Liver (tissue), 3 donors: ENCODE results near the gene PLEK2.

Source experiments
- ATF3 ChIP-seq: IDR thresholded peaks from 2 replicates; pipeline ENCODE4 v1.6.1; 2016; ENCODE audit warnings: antibody characterized with exemption
- CTCF ChIP-seq: fragments of 150-350 bp; IDR thresholded peaks from 2 replicates; pipeline ENCODE4 v1.5.1; 2017; ENCODE audit warnings: improper control_type of control experiment, low read depth, low read length; ENCODE audit not compliant: missing input control
- FOXA1 ChIP-seq: IDR thresholded peaks from 2 replicates; pipeline ENCODE4 v1.6.1; 2016; ENCODE audit warnings: antibody characterized with exemption
- GABPA ChIP-seq, 2 donors: IDR thresholded peaks in 1 of 2; conservative IDR thresholded peaks in 1 of 2; 2 replicates each; pipeline ENCODE4 v1.6.1; 2016; ENCODE audit warnings: antibody characterized with exemption in 2 of 2, mild to moderate bottlenecking in 1 of 2, moderate library complexity in 1 of 2
- HNF4G ChIP-seq: IDR thresholded peaks from 2 replicates; pipeline ENCODE4 v1.6.1; 2016; ENCODE audit warnings: antibody characterized with exemption
- JUND ChIP-seq, 2 donors: IDR thresholded peaks; 2 replicates each; pipeline ENCODE4 v1.6.1; 2016; ENCODE audit warnings: antibody characterized with exemption in 2 of 2
- RAD21 ChIP-seq, 2 donors: IDR thresholded peaks; 2 replicates each; pipeline ENCODE4 v1.6.1; 2016; ENCODE audit warnings: antibody characterized with exemption in 2 of 2, mild to moderate bottlenecking in 2 of 2
- REST ChIP-seq: IDR thresholded peaks from 2 replicates; pipeline ENCODE4 v1.6.1; 2016; ENCODE audit warnings: antibody characterized with exemption, mild to moderate bottlenecking
- RXRA ChIP-seq, 2 donors: IDR thresholded peaks; 2 replicates each; pipeline ENCODE4 v1.6.1; 2017 to 2018; ENCODE audit warnings: antibody characterized with exemption in 2 of 2, mild to moderate bottlenecking in 1 of 2
- SP1 ChIP-seq: IDR thresholded peaks from 2 replicates; pipeline ENCODE4 v1.6.1; 2018; ENCODE audit warnings: antibody characterized with exemption, mild to moderate bottlenecking
- TAF1 ChIP-seq: conservative IDR thresholded peaks from 2 replicates; pipeline ENCODE4 v1.6.1; 2016; ENCODE audit warnings: antibody characterized with exemption, mild to moderate bottlenecking
- YY1 ChIP-seq: IDR thresholded peaks from 2 replicates; pipeline ENCODE4 v1.6.1; 2016; ENCODE audit warnings: antibody characterized with exemption, mild to moderate bottlenecking
- ZBTB33 ChIP-seq: IDR thresholded peaks from 2 replicates; pipeline ENCODE4 v1.6.1; 2016; ENCODE audit warnings: antibody characterized with exemption
- TF ChIP-seq, protein P1 (sequence below): IDR thresholded peaks from 2 replicates; pipeline ENCODE4 v1.6.1; 2016; ENCODE audit warnings: antibody characterized with exemption
- donor health status: healthy.
- donor health status: healthy.

- no peak for TF ChIP-seq FOXA1
- TF ChIP-seq, protein P1, sequence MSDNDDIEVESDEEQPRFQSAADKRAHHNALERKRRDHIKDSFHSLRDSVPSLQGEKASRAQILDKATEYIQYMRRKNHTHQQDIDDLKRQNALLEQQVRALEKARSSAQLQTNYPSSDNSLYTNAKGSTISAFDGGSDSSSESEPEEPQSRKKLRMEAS: no peak
- TF ChIP-seq CTCF: no peak
- no peak for TF ChIP-seq RAD21 (IDR thresholded peaks at IDR 0.05)
- no peak for TF ChIP-seq ATF3
- no peak for TF ChIP-seq ZBTB33
- TF ChIP-seq RXRA (IDR thresholded peaks at IDR 0.05): no peak
- no peak for TF ChIP-seq YY1
- TF ChIP-seq JUND (IDR thresholded peaks at IDR 0.05): no peak
- TF ChIP-seq HNF4G: no peak
- TF ChIP-seq SP1: no peak
- TF ChIP-seq GABPA (IDR thresholded peaks at IDR 0.05 in 1 of 2, conservative IDR thresholded peaks at IDR 0.05 in 1 of 2): no peak
- no peak for TF ChIP-seq TAF1
- TF ChIP-seq REST: no peak
These were observed 16.1 kb downstream of the PLEK2 start for GRCh38 chr14:67395876-67396189.
